ENCODE measurements around the gene IGFL3. TPM values are rescaled to one million over a fixed set of nuclear protein-coding genes. Genes with fewer than 3 reads are reported as not detected.
A peak's percentile ranks its signal among the peaks of the same experiment; 100 is the strongest.

IGFL3 gene
- total and polyA plus RNA-seq, 9 of the 15 experiments (the other 6 are each of a cell fraction or from before 2014, with no cell fraction given): not detected

DNA sequence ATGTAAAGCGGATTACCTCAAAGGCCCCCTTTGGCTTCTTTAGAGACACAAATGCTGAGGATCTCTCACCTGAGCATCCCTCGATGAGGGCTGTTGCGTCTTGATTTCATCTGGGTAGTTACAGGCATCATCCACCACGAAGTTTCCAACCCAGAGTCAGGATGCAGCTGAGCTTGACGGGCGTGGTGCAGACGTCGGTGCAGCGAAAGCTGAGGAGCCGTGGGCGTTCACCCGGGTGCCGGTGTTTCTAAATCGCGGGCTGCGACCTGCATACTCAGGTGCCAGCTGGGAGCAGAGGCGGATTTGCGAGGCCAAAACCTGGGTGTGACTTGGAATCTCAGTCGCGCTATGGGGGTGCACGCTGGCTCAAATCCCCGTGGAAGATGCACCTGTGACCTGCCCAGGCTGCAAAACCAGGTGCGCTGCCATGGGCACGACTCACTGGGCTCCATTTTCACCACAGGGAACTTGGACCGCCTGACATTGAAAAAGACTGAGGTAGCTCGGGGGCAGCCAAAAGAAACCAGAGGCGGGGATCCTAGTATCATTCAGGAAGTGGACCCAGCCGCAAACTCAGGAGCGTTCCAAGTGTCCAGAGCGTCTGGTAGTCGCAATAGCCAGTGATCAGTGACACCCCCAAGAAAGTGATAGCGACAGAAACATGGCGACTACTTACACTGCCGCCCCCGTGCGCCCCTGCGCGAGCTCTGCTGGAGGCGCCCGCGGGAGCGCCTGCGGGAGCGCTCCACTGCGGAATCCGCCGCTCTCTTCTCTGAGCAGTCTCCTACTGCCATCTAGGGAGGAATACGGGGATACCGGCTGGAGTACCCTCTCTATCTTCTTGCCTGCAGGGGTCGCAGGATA is 47.3 kb downstream of the IGFL3 start (continued):
- TF ChIP-seq IRF2 (CRISPR knock-in tag; IDR thresholded peaks at IDR 0.05) (no peak), SNIP1 (IDR thresholded peaks at IDR 0.05; ENCODE audit: low read depth) (no peak), ZC3H11A (IDR thresholded peaks at IDR 0.05; ENCODE audit: low read depth, low read length) (no peak), NFYB (IDR thresholded peaks at IDR 0.05; ENCODE audit: extremely low read depth, insufficient read length) (no peak), EP400 (IDR thresholded peaks at IDR 0.05) (no peak), CXXC5 (CRISPR knock-in tag; IDR thresholded peaks at IDR 0.05) (peak; percentile 61), FOSL1 (tag; conservative IDR thresholded peaks at IDR 0.05) (no peak), SOX6 (IDR thresholded peaks at IDR 0.05) (peak; percentile 31; the same call in 1 of the 2 replicates), ZNF41 (CRISPR knock-in tag; conservative IDR thresholded peaks at IDR 0.05) (no peak)
- TF ChIP-seq, protein P1, sequence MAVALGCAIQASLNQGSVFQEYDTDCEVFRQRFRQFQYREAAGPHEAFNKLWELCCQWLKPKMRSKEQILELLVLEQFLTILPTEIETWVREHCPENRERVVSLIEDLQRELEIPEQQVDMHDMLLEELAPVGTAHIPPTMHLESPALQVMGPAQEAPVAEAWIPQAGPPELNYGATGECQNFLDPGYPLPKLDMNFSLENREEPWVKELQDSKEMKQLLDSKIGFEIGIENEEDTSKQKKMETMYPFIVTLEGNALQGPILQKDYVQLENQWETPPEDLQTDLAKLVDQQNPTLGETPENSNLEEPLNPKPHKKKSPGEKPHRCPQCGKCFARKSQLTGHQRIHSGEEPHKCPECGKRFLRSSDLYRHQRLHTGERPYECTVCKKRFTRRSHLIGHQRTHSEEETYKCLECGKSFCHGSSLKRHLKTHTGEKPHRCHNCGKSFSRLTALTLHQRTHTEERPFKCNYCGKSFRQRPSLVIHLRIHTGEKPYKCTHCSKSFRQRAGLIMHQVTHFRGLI (CRISPR knock-in tag; IDR thresholded peaks at IDR 0.05): no peak
- TF ChIP-seq, protein P2, sequence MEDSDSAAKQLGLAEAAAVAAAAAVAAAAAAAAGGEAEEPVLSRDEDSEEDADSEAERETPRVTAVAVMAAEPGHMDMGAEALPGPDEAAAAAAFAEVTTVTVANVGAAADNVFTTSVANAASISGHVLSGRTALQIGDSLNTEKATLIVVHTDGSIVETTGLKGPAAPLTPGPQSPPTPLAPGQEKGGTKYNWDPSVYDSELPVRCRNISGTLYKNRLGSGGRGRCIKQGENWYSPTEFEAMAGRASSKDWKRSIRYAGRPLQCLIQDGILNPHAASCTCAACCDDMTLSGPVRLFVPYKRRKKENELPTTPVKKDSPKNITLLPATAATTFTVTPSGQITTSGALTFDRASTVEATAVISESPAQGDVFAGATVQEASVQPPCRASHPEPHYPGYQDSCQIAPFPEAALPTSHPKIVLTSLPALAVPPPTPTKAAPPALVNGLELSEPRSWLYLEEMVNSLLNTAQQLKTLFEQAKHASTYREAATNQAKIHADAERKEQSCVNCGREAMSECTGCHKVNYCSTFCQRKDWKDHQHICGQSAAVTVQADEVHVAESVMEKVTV (CRISPR knock-in tag; IDR thresholded peaks at IDR 0.05): peak; percentile 88
- TF ChIP-seq, protein P3, sequence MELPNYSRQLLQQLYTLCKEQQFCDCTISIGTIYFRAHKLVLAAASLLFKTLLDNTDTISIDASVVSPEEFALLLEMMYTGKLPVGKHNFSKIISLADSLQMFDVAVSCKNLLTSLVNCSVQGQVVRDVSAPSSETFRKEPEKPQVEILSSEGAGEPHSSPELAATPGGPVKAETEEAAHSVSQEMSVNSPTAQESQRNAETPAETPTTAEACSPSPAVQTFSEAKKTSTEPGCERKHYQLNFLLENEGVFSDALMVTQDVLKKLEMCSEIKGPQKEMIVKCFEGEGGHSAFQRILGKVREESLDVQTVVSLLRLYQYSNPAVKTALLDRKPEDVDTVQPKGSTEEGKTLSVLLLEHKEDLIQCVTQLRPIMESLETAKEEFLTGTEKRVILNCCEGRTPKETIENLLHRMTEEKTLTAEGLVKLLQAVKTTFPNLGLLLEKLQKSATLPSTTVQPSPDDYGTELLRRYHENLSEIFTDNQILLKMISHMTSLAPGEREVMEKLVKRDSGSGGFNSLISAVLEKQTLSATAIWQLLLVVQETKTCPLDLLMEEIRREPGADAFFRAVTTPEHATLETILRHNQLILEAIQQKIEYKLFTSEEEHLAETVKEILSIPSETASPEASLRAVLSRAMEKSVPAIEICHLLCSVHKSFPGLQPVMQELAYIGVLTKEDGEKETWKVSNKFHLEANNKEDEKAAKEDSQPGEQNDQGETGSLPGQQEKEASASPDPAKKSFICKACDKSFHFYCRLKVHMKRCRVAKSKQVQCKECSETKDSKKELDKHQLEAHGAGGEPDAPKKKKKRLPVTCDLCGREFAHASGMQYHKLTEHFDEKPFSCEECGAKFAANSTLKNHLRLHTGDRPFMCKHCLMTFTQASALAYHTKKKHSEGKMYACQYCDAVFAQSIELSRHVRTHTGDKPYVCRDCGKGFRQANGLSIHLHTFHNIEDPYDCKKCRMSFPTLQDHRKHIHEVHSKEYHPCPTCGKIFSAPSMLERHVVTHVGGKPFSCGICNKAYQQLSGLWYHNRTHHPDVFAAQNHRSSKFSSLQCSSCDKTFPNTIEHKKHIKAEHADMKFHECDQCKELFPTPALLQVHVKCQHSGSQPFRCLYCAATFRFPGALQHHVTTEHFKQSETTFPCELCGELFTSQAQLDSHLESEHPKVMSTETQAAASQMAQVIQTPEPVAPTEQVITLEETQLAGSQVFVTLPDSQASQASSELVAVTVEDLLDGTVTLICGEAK (IDR thresholded peaks at IDR 0.05): no peak
- TF ChIP-seq, protein P3 (CRISPR knock-in tag; IDR thresholded peaks at IDR 0.05): no peak
- TF ChIP-seq, protein P4, sequence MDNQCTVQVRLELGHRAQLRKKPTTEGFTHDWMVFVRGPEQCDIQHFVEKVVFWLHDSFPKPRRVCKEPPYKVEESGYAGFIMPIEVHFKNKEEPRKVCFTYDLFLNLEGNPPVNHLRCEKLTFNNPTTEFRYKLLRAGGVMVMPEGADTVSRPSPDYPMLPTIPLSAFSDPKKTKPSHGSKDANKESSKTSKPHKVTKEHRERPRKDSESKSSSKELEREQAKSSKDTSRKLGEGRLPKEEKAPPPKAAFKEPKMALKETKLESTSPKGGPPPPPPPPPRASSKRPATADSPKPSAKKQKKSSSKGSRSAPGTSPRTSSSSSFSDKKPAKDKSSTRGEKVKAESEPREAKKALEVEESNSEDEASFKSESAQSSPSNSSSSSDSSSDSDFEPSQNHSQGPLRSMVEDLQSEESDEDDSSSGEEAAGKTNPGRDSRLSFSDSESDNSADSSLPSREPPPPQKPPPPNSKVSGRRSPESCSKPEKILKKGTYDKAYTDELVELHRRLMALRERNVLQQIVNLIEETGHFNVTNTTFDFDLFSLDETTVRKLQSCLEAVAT (IDR thresholded peaks at IDR 0.05): 0 out of 4 replicates have a peak, but pooled peaks of 1 of the 2 experiments have one; percentile 34

Measured in K562 (cell line).